ENCODE measurements around the gene COLEC11.
"Not testable (repeated sequence)": the region's sequence is repeated elsewhere in the genome, so short reads cannot be mapped to it uniquely, and the experiment has no call there.

COLEC11 gene

GRCh38 chr2:3618367-3618766, 23.5 kb downstream of the COLEC11 start:
- Histone ChIP-seq H3K9me3 (ENCODE audit: control insufficient read depth, insufficient read depth, low read depth, low read length) (no peaks in the 10 kb centered on the region), H3K27ac (ENCODE audit: extremely low read depth, low read depth, low read length) (no peak overlapping the region), H3K4me1 (ENCODE audit: control insufficient read depth, insufficient read depth, low read length) (no peaks in the 10 kb centered on the region), H3K36me3 (ENCODE audit: control insufficient read depth in 2 of 2, insufficient read depth in 1 of 2, low read length in 2 of 2) (no peaks in the 10 kb centered on the region), H3K4me3 (ENCODE audit: low read depth, low read length) (no peak overlapping the region)
- TF ChIP-seq ZNF146 (tag by site-specific recombination; IDR thresholded peaks at IDR 0.05) (no peak), ZNF202 (tag by site-specific recombination; IDR thresholded peaks at IDR 0.05; ENCODE audit: borderline replicate concordance) (no peak), ZNF514 (tag by site-specific recombination; IDR thresholded peaks at IDR 0.05) (no peak)
- TF ChIP-seq, protein P1, sequence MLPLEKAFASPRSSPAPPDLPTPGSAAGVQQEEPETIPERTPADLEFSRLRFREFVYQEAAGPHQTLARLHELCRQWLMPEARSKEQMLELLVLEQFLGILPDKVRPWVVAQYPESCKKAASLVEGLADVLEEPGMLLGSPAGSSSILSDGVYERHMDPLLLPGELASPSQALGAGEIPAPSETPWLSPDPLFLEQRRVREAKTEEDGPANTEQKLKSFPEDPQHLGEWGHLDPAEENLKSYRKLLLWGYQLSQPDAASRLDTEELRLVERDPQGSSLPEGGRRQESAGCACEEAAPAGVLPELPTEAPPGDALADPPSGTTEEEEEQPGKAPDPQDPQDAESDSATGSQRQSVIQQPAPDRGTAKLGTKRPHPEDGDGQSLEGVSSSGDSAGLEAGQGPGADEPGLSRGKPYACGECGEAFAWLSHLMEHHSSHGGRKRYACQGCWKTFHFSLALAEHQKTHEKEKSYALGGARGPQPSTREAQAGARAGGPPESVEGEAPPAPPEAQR (tag by site-specific recombination; IDR thresholded peaks at IDR 0.05) = no peak
- POLR2A ChIA-PET = no interaction called here
- CTCF ChIA-PET = no interaction called here

DNA sequence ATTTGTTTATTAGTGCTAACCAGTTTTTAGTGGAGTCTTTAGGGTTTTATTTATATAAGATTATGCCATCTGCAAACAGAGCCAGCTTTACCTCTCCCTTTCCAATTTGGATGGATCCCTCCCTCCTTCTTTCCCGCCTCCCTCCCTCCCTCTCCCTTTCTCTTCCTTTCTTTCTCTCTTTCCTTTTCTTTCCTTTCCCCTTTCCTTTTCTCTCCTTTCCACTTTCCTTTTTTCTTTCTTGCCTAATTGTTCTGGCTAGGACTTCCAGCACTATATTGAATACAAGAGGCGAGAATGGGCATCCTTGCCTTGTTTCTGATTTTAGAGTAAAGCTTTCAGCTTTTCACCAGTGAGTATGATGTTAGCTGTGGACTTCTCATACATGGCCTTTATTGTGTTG, 24.1 kb downstream of the COLEC11 start:
- POLR2A ChIA-PET = no interaction called here
- CTCF ChIA-PET = no interaction called here

GRCh38 chr2:3619661-3620060, 24.7 kb downstream of the COLEC11 start:
- H3K4me1 ChIP-seq (ENCODE audit: control insufficient read depth, insufficient read depth, low read length); H3K27ac ChIP-seq (ENCODE audit: extremely low read depth, low read depth, low read length); H3K4me3 ChIP-seq (ENCODE audit: low read depth, low read length); POLR2A ChIA-PET; H3K36me3 ChIP-seq (ENCODE audit: control insufficient read depth in 2 of 2, insufficient read depth in 1 of 2, low read length in 2 of 2); CTCF ChIA-PET; H3K9me3 ChIP-seq (ENCODE audit: control insufficient read depth, insufficient read depth, low read depth, low read length): not testable (repeated sequence)

More for the DNA sequence above, 24.1 kb downstream of the COLEC11 start:
- no peaks in the 10 kb centered on the region for H3K36me3 ChIP-seq (ENCODE audit: control insufficient read depth in 2 of 2, insufficient read depth in 1 of 2, low read length in 2 of 2)
- H3K4me1 ChIP-seq (ENCODE audit: control insufficient read depth, insufficient read depth, low read length) = no peaks in the 10 kb centered on the region
- no peak overlapping the region for H3K4me3 ChIP-seq (ENCODE audit: low read depth, low read length)
- no peak overlapping the region for H3K27ac ChIP-seq (ENCODE audit: extremely low read depth, low read depth, low read length)
- no peaks in the 10 kb centered on the region for H3K9me3 ChIP-seq (ENCODE audit: control insufficient read depth, insufficient read depth, low read depth, low read length)
- no peak for TF ChIP-seq ZNF518A (tag by site-specific recombination; conservative IDR thresholded peaks at IDR 0.05; ENCODE audit: low read depth)
- TF ChIP-seq PRDM1 (tag by site-specific recombination; IDR thresholded peaks at IDR 0.05) = peak; percentile 97

DNA sequence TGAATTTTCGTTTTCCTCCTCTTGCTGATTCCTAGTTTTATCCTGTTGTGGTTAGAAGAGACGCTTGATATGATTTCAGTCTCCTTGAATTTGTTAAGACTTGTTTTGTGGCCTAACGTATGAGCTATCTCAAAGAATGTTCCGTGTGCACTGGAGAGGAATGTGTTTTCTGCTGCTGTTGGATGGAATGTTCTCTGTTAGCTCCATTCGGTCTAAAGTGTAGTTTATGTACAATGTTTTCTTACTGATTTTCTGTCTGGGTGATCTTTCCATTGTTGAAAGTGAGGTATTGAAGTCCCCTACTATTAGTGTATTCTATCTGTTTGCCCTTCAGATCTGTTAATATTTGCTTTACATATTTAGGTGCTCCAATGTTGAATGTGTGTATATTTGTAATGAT, 25.9 kb downstream of the COLEC11 start:
- CTCF ChIA-PET = interaction anchor here (0.7 kb wide), 1 partner anchor 197 kb away, joined by 4 read pairs; no protein-coding TSS in a partner anchor
- TF ChIP-seq ZNF830 (tag by site-specific recombination; IDR thresholded peaks at IDR 0.05; ENCODE audit: low read depth) (no peak), ZNF366 (tag by site-specific recombination; conservative IDR thresholded peaks at IDR 0.05) (no peak)
- TF ChIP-seq, protein P1 (tag by site-specific recombination; IDR thresholded peaks at IDR 0.05) = no peak
- TF ChIP-seq, protein P2, sequence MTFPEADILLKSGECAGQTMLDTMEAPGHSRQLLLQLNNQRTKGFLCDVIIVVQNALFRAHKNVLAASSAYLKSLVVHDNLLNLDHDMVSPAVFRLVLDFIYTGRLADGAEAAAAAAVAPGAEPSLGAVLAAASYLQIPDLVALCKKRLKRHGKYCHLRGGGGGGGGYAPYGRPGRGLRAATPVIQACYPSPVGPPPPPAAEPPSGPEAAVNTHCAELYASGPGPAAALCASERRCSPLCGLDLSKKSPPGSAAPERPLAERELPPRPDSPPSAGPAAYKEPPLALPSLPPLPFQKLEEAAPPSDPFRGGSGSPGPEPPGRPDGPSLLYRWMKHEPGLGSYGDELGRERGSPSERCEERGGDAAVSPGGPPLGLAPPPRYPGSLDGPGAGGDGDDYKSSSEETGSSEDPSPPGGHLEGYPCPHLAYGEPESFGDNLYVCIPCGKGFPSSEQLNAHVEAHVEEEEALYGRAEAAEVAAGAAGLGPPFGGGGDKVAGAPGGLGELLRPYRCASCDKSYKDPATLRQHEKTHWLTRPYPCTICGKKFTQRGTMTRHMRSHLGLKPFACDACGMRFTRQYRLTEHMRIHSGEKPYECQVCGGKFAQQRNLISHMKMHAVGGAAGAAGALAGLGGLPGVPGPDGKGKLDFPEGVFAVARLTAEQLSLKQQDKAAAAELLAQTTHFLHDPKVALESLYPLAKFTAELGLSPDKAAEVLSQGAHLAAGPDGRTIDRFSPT (tag by site-specific recombination; IDR thresholded peaks at IDR 0.05) = no peak
- H3K27ac ChIP-seq (ENCODE audit: extremely low read depth, low read depth, low read length) = no peak overlapping the region
- no peaks in the 10 kb centered on the region for H3K9me3 ChIP-seq (ENCODE audit: control insufficient read depth, insufficient read depth, low read depth, low read length)
- H3K4me1 ChIP-seq (ENCODE audit: control insufficient read depth, insufficient read depth, low read length) = no peaks in the 10 kb centered on the region
- POLR2A ChIA-PET = no interaction called here
- H3K4me3 ChIP-seq (ENCODE audit: low read depth, low read length) = no peak overlapping the region
- no peaks in the 10 kb centered on the region for H3K36me3 ChIP-seq (ENCODE audit: control insufficient read depth in 2 of 2, insufficient read depth in 1 of 2, low read length in 2 of 2)

Data from HEK293 (cell line).